T-helper 2 cell (primary cell): ENCODE results near the gene SLC25A17.
"Not testable (repeated sequence)": the region's sequence is repeated elsewhere in the genome, so short reads cannot be mapped to it uniquely, and the experiment has no call there.

Source experiments
- DNase-seq, 5 experiments: peaks; one replicate each; pipeline versions ENCODE4 v3.0.0 to v3.0.0-alpha.2; 2012 to 2022
- total RNA-seq, 2 donors: gene quantifications; one replicate each; lab custom pipeline; 2026; lab: John Stamatoyannopoulos, UW

The SLC25A17 gene, protein sequence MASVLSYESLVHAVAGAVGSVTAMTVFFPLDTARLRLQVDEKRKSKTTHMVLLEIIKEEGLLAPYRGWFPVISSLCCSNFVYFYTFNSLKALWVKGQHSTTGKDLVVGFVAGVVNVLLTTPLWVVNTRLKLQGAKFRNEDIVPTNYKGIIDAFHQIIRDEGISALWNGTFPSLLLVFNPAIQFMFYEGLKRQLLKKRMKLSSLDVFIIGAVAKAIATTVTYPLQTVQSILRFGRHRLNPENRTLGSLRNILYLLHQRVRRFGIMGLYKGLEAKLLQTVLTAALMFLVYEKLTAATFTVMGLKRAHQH
- 7.8 to 12.3 reads per million in 2 donors for total RNA-seq

DNA sequence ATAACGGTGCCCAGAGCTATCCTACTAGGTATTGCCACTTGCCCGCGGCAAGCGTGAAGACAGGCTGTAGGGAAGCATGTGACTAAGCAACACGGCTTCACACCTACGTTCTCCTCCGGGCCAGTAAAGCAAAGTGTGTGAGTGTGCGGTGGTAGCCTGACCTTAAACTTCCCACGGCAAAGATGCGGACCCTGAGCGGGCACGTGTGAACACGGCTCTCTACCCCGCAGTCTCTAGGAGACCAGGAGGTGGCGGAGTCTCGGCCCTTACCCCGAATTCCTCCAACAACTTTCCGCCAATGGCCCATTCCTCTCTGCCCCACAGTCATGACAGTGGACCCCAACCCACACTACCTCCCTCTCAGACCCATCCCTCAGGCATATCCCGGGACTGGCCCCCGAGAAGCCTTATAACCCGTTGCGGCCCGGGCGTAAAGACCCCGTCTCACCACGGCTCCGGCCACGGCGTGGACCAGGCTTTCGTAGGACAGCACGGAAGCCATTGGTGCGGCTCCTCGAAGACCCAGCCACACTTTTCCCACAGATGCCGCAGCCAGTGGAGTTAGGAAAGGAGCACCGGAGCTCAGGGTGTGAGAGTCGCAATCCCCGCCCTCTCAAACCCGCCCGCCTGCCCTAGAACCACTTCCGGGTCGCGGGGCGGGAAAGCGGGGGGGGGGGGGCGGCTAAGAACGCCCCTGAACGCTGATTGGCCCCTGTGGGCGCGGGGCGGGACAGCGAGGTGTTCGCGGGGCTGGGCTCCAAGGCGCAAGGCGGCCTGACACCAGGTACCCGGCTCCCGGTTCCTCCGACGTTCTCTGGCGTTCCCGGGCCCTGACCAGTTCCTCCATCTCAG, at the start of gene SLC25A17:
Gene SLC25A17, minus strand, starts transcription at position 600 of the 852 bp plus-strand sequence. Its CDS starts 98 bp downstream, at position 502.
- peak; percentile 69 to 90 (median 81) for DNase-seq

GRCh38 chr22:40868379-40868778, 49.2 kb upstream of the SLC25A17 start:
- not testable (repeated sequence) for DNase-seq

DNA sequence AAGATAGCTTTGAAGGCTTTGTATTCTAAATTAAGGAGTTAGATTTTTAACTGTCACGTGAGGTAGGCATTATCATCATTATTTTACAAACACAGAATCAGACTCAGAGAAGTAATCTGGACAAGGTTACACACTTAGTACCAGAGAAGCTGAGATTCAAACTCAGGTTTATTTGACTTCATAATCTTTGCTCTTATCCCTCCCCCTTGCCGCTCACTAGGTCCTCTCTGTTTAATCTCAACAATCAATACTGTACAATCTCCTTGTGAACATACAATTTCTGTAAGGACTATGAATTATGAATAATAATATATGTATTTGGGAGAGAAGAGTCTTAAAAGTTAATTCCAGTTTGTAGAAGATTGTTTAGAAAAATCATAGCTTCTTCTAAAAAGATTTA, 48.0 kb upstream of the SLC25A17 start:
- no peak for DNase-seq

- DNase-seq, result no peak
These were observed 43.4 kb upstream of the SLC25A17 start for GRCh38 chr22:40862537-40862936.

- no peak for DNase-seq
These were observed 42.9 kb upstream of the SLC25A17 start, which contains the start of gene DNAJB7 for GRCh38 chr22:40862013-40862412. Gene DNAJB7, minus strand, starts transcription at chr22:40862113. Its CDS starts 119 bp downstream, at chr22:40861994.

DNA sequence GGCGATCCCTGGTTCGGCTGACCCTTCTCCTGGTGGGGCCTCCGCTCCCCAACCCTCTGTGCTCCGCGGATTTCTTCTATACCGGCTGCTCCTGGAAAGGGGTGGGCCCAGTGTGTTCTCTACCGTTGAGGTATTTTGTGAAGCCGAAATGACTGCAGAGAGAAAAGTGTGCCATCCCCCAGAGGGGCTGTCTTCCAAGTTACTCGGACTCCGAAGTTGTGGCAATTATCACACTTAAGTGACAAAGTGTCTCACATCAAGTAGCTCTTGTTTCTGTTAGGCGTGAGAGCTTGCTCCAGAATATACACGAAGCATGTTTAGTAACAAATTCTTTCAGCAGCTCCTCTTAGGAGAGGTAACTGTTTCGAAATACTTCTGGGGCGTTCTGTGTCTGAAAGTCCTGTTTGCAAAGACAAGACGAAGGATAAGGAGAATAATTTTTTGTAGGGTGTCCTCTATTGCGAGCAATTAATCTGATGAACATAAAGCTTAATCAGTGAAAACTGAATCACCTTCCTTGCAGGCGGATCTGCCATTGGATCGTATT, 38.2 kb upstream of the SLC25A17 start:
- no peak for DNase-seq

DNA sequence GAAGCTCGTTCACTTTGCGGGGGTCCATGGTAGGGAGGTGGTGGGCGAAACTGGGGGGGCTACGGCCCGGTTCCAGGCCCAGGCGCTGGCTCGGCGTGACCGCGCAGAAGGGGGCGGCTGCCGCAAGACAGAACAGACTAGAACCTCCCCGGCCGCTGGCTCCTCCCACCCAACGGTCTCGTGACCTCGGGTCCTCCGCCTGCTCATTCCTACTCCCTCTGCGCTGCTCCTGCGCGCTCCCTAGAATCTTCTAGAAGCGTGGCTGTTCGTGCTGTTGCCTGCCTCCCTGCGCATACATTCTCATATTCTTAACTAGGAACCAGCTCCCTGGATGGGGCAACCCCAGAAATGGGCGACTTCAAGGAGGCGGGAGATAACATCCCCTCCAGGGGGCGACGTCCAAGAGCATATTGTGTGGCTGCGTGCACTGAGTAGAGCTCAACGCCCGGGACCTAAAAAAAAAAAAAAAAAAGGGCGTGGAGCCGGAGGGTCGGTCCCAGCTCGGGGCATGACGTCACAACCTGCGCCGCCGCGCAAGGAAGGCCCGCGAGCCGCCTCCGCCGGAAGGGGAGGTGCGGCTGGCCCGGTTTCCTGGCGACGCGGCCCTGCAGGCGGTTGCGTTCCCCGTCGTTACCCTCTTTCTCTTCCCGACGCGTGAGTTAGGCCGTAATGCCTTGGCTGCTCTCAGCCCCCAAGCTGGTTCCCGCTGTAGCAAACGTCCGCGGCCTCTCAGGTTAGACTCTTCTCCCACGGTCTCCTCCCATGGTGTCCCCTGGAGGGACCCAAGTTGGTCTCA, 37.6 kb upstream of the SLC25A17 start, which contains the start of the genes ST13 and XPNPEP3:
Gene ST13, minus strand, starts transcription at position 127 of the 796 bp plus-strand sequence. Its CDS starts 99 bp downstream, at position 28.
Gene XPNPEP3, plus strand, starts transcription at position 636 of the 796 bp plus-strand sequence. Its CDS starts 34 bp downstream, at position 670.
- peak; percentile 93 to 98 (median 95) for DNase-seq

GRCh38 chr22:40855979-40856512, 36.9 kb upstream of the SLC25A17 start:
- peak in 3 of 5 experiments; percentile 2 to 58 (median 17) for DNase-seq

DNA sequence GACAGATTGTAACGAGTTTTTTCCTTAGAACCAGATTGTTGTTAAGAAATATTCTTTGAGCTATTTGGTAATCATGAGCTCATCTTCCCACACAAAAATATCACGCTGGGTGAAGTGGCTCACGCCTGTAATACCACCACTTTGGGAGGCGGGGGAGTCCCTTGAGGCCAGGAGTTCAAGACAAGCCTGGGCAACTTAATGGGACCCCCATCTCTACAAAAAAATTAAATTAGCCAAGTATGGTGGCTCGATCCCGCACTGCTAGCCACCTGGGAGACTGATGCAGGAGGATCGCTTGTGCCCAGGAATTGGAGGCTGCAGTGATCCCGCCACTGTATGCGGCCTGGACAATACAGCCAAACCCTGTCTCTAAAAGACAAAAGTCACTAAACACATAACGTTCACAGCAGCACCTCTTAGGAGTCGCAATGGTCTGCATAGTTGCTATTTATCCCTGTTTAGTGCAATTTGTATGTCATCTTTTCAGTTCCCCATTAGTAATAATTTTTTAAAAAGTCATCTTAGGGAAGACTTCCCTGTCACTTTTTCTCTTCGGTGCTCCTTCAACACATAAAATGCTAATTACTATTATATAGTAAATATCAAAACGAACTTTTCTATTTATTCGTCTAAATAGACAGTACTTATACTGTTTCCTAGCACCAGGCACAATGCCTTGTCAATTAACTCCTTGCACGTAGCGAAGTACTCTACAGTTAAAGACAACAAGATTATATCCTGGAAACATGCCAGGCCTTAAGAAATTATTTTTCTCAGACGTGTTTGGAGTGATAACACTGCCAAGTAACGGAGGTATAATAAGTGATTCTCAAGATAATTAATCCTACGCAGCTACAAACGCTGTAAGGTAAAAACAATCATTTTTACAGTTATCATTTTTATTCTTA, 36.2 kb upstream of the SLC25A17 start:
- DNase-seq, result peak in 1 of 5 experiments; percentile 14

DNA sequence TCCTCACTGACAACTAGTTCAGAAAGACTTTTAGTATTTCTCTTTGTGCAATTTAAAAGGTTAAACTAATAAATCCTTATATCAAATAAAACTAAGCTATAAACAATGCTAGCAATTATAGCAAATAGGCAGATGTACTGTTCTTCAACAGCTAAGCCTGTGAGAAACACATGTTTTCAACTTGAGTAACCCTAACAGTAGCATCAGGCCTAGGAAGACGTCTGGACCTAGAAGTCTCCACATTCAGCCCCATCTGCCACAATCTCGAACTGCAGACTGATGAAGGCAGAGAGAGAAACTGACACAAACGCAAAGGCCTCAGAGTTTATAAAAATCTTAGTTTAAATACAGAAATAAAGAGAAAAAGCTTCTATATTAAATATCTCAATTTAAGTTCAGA, 34.8 kb upstream of the SLC25A17 start:
- DNase-seq, result peak in 1 of 5 experiments; percentile 18

GRCh38 chr22:40853333-40853732, 34.2 kb upstream of the SLC25A17 start:
- no peak for DNase-seq

- DNase-seq, result not testable (repeated sequence)
These were observed 26.7 kb upstream of the SLC25A17 start for GRCh38 chr22:40845816-40846215.

DNA sequence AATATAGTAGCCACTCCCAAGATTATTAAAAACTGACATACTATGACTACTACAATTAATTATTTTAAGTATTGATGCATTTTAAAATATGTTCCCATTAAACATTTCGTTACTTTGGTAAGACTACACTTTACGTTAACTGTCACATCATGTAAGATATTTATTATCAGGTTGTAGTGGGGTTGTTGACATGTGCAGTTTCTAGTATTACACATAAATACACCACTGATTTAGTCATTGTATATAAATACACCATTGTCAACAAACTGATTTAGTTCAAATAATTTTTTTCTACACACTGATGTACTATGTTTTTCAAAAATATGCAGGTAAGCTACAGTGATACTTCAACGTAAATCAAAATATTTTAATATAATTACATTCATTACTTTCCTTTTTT, 25.8 kb upstream of the SLC25A17 start:
- DNase-seq, result no peak

DNA sequence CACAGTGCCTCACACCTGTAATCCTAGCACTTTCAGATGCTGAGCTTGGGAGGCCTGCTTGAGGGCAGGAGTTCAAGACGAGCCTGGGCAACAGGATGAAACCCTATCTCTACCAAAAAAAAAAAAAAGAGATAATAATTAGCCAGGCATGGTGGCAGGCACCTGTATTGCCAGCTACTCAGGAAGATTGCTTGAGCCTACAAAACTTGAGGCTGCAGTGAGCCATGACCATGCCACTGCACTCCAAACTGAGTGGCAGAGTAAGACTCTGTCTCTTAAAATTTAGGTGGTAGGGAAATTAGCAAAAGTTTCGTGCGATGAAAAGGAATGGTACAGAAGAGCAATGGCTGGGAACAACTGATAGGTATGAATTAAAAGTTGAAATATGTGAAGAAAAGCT, 19.3 kb upstream of the SLC25A17 start:
- DNase-seq, result no peak

GRCh38 chr22:40834619-40835018, 15.5 kb upstream of the SLC25A17 start:
- DNase-seq, result no peak

DNA sequence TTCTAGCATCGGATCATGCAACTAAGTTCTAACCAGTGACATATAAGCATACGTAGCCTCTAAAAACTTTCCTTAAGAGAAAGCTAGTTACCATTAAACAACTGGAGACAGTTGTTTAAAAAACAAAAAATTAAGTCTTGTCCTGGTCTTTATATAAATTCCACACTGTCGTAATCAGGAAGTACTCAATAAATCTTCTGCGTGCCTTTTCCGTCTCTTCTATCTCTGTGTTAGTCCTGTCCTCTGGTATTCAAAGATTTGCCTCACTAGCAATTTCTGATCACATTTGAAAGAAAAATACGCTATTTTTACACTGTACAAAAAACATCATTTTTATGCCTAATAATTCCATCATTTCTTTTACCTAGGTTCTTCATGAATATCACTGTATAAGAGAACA, 10.0 kb upstream of the SLC25A17 start:
- DNase-seq, result no peak

- DNase-seq, result no peak
These were observed 8.0 kb upstream of the SLC25A17 start for GRCh38 chr22:40826984-40827741.

DNA sequence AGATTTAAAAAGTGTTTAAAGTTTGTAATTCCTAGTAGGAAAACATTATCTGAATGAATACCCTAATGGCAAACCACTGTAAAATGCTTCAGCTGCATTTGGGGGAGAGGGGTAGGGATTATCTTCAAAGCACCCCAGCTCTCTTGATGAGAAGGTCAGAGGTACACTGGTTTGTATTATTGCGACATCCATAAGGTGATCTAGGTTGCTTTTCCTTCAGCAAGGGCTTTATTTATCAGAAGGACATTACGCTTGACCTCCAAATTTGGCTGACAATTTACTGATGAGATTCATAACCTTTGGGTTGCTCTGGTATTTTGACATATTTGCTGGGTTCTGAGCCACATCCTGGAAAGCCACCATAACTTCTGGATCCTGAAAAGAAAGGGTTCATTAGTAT, 7.1 kb upstream of the SLC25A17 start:
- DNase-seq, result not testable (repeated sequence)

DNA sequence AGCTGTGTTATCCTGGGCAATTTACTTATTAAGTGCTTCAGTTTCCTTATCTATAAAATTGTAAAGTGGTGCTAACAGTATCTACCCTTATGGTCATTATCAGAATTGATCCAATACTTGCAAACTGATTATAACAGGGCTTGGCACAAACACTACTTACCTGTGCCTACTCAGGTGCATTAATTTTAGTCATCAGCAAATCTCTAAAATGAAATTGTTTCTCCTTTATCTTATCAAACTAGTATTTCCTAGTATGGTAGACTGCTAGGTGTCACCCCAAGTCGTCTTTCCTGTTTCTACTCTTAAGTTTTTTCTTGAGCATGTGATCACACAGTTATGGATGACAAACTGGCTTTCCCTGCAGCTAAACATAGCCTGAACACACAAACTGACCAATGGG, 4.3 kb upstream of the SLC25A17 start:
- no peak for DNase-seq

DNA sequence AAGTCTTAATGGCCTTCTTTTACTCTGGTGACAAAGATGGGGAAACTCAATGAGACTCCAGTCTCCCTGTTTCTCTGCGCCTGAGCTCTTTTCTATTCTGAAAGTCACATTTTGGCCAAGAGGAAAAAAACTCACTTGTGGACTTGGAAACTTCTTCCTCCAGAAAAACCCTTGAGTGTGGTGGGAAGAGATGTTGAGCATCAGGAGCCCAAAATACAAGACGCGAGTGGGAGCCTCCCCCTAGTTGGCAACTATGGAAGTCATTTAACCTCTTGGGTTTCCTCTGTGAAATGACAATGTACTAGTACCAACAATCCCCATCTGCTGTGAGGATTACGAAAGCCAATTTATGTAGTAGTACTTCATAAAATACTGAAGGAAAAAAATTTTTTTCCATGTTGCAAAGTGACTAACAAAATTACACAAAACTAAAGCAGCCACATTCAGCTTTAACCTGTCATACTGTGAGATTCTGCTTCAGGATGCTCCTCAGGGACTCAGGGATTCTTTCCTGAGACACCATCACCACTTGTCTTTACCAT, 524 bp upstream of the SLC25A17 start:
- peak in 1 of 5 experiments; percentile 24 for DNase-seq
